NCI-H1092 (cell line): ENCODE measurements around the gene NECTIN2.
"Not testable (repeated sequence)": the region's sequence is repeated elsewhere in the genome, so short reads cannot be mapped to it uniquely, and the experiment has no call there.

Experiments used
- DNase-seq: peaks from one replicate; lab custom pipeline; 2025; lab: John Stamatoyannopoulos, UW

The NECTIN2 gene

DNA sequence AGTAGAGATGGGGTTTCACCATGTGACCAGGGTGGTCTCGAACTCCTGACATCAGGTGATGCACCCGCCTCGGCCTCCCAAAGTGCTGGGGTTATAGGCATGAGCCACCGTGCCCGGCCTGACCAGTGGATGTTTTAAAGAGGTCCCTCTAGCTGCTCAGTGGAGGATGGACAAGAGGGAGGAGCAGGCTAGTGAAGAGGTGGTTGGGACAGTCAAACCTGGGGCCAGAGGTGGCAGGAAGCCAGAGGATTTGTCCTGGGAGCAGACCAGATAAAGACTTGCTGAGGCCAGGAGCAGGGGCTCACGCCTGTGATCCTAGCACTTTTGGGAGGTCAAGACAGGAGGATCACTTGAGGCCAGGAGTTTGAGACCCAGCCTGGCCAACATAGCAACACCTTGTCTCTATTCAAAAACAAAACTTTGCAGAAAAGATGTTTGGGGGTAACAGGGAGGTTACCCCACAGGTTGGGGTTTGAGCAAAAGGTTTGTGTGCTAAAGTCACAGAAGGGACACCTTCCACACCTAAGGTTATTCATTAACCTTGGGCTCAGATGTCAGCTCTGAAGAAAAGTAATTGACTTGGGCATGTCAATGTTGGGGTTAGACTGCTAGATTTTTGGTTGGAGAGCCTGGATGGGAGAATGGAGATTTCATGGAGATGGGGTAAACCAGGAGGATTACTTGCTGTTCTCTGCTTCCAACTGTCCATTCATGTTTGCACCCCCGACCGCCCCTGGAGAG lies 28.2 kb upstream of the NECTIN2 start:
- DNase-seq, result no peak

DNA sequence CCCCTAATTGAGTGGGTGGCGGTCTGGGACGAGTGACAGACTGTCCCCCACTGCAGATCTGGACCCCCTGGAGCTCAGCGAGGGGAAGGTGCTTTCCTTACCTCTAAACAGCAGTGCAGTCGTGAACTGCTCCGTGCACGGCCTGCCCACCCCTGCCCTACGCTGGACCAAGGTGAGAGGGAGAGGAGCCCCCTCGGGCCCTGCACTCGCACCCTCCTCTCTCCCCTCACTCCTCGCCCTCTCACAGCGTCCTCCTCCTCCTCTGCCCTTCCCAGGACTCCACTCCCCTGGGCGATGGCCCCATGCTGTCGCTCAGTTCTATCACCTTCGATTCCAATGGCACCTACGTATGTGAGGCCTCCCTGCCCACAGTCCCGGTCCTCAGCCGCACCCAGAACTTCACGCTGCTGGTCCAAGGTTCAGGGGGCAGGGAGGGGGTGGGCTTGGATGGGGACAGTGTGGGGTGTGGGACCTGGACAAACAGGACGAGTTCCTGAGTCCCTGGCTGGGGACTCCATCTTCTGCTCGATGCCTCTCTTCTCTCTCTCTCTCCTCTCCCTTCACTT lies 27.5 kb upstream of the NECTIN2 start:
- no peak for DNase-seq

DNA sequence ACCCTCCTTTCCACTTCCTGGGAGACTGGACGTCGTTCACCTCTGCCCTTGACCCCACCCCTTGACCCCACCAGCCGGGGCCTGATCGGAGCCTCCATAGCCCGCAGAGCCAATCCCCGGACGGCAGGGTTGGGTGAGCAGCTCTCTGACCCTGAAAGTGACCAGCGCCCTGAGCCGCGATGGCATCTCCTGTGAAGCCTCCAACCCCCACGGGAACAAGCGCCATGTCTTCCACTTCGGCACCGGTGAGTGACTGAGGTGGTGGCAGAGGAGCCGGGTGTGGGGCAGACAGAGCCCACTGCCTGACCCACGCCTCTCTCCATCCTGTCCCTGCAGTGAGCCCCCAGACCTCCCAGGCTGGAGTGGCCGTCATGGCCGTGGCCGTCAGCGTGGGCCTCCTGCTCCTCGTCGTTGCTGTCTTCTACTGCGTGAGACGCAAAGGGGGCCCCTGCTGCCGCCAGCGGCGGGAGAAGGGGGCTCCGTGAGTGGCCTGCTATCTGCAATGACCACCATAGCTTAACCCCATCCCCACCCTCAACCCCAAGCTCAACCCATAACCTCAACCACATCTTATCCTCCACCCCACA lies 26.8 kb upstream of the NECTIN2 start:
- no peak for DNase-seq

DNA sequence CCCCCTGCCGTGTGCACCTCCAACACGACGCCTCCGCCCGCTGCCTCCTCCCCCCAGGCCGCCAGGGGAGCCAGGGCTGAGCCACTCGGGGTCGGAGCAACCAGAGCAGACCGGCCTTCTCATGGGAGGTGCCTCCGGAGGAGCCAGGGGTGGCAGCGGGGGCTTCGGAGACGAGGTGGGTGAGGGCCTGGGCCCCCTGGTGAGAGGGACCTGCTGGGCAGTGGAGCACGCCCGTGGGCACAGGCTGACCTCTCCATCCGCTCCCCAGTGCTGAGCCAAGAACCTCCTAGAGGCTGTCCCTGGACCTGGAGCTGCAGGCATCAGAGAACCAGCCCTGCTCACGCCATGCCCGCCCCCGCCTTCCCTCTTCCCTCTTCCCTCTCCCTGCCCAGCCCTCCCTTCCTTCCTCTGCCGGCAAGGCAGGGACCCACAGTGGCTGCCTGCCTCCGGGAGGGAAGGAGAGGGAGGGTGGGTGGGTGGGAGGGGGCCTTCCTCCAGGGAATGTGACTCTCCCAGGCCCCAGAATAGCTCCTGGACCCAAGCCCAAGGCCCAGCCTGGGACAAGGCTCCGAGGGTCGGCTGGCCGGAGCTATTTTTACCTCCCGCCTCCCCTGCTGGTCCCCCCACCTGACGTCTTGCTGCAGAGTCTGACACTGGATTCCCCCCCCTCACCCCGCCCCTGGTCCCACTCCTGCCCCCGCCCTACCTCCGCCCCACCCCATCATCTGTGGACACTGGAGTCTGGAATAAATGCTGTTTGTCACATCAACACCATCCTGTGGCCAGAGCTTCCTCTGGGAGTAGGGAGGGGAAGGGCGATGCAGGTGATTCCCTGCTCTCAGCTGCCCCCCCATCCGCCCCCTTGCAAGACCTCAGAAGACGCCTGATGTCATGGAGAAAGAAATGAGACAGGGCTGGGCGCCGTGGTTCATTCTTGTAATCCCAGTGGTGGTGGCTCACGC lies 25.2 kb upstream of the NECTIN2 start:
- no peak for DNase-seq

DNA sequence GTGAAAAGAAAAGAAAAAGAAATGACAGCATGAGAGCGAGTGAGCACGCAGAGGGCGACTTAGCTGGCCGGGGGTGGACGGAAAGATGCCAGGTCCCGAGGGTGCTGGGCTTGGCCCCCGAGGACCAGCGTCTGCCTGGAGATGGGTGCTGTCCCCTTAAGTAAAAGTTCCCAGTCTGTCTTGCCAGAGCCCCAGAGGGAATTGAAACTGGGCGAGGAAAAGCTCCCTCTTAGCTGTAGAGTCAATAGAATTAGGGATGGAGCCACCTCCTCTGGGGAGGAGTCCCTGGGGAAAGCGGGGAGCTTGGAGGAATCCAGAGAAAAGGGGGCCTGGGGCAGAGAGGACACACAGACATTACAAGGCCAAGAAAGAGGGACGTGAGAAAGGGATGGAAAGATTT lies 23.9 kb upstream of the NECTIN2 start:
- no peak for DNase-seq

DNA sequence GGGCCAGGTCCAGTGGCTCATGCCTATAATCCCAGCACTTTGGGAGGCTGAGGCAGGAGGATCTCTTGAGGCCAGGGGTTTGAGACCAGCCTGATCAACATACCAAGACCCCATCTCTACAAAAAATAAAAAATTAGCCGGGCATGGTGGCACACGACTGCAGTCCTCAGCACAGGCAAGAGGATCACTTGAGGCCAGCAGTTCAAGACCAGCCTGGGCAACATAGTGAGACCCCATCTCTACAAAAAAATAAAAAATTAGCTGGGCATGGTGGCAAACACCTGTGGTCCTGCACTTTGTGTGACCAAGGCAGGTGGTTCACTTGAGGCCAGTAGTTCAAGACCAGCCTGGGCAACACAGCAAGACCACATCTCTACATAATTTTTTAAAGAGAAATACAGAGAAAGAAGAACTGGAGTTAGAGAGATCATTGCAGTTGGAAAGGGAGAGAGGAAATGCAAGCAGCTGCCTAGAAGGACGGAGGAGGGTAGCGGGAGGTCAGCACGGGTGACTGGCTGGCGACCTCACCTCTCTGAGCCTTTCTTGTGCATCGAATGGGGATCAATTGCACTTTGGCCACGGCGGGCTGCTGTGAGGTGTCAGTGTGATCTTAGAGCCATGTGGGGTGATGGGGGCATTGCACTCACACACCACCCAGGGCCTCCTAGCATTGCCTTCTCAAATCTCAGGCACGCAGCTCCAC lies 23.3 kb upstream of the NECTIN2 start:
- no peak for DNase-seq

DNA sequence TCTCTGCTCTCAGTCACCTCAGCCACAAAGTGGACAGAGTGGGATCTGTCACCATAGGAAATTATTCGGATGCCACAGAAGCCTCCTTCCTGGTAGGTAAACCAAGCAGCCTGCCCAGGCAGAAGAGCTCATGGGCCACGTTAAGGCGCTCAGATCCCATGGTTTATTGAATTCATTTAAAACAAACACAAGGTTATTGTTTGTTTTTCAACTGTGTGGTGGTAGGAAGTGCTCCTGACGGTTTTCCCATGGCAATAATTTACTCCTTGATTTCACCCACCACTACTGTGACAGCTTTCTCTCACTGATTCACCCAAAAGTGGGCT lies 22.8 kb upstream of the NECTIN2 start:
- DNase-seq, result no peak

DNA sequence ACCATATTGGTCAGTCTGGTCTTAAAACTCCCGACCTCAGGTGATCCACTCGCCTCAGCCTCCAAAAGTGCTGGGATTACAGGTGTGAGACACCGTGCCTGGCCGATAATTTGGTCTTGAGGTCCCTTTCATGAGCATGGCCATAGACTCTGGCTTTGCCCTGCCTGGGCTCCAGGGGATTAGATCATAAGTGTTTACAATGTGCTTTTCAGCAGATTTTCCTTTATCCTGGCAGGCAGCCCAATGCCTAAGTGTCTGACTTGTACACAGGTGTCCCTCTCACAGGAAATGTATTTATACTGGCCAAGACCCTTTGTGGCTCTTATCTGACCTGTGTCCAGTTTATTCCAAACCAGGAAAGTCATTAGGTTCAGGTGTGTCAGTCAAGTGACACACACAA lies 21.3 kb upstream of the NECTIN2 start:
- peak; percentile 73 for DNase-seq

DNA sequence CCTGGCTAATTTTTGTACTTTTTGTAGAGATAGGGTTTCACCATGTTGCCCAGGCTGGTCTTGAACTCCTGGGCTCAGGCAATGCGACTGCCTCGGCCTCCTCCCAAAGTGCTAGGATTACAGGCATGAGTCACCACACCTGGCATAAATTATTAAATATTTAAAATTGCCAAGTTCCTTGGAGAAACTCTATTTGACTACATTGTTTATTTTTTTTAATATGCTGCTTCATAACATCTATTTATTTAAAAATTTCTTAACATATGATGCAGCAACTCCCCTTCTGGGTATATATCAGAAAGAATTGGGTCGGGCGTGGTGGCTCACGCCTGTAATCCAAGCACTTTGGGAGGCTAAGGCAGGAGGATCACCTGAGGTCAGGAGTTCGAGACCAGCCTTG lies 13.2 kb upstream of the NECTIN2 start:
- not testable (repeated sequence) for DNase-seq

DNA sequence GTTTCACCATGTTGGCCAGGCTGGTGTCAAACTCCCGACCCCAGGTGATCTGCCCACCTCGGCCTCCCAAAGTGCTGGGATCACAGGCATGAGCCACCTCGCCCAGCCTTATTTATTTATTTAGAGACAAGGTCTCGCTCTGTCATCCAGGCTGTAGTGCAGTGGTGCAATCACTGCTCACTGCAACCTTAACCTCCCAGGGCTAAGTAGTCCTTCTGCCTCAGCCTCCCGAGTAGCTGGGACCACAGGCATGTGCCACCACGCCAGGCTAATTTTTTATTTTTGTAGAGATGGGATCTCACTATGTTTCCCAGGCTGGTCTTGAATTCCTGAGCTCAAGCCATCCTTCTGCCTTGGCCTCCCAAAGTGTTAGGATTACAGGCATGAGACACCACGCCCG lies 11.7 kb upstream of the NECTIN2 start:
- not testable (repeated sequence) for DNase-seq

DNA sequence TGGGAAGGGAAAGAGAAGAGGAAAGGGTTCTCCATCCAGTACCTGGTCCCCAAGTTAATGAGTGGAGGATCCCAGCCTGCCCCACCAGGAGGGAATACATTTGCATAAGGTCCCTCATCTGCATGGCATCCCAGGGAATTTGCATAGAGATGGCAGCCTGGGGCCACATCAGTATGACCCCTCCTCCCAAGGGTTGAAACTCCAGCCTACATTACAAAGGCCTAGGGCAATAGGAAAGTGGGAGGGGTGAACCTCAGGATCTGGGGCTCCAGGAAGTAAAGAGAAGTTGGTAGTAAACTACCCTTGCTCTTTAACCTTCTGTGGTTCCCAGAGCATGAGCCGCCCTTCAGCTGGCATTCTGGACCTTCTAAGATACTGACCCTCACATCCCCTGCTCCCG lies 6.8 kb upstream of the NECTIN2 start:
- DNase-seq, result no peak

DNA sequence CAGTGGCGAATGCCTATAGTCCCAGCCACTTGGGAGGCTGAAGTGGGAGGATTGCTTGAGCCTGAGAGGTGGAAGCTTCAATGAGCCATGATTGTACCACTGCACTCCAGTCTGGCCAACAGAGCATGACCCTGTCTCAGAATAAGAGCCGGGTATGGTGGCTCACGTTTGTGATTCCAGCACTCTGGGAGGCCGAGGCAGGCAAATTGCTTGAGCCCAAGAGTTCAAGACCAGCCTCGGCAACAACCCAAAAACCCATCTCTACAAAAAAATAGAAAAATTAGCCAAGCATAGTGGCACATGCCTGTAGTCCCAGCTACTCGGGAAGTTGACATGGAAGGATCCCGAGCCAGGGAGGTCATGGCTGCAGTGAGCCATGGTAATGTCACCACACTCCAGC lies 5.3 kb upstream of the NECTIN2 start:
- DNase-seq, result no peak

DNA sequence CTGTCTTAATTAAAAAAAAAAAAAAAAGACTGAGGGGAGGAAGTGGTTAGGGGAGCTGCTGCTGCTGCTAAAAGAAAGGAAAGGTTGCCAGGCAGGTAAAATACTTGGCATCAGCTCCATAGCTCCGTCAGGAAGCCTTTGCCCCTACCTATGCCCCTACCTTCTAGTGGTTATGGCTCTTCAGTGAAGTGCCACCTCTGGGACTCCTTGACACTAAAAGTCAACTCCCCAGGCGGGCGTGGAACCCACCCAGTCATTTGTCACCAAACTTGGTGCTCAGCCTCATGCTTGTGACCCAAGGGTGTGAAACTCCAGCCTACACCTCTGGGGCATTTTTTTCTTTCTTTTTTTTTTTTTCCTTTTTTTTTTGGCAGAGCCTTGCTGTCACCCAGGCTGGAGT lies 4.9 kb upstream of the NECTIN2 start:
- DNase-seq, result no peak

DNA sequence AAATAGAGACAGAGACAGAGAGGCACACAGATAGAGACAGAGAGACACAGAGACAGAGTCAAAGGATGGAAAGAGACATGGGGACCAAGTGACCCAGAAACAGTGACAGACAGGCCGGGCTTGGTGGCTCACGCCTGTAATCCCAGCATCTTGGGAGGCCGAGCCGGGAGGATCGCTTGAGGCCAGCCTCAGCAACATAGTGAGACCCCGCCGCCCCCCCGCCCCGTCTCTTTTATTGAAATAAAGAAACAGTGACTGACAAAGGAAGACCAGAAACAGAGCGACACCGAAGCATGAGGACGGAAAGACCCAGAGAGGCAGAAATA lies 848 bp upstream of the NECTIN2 start:
- no peak for DNase-seq

DNA sequence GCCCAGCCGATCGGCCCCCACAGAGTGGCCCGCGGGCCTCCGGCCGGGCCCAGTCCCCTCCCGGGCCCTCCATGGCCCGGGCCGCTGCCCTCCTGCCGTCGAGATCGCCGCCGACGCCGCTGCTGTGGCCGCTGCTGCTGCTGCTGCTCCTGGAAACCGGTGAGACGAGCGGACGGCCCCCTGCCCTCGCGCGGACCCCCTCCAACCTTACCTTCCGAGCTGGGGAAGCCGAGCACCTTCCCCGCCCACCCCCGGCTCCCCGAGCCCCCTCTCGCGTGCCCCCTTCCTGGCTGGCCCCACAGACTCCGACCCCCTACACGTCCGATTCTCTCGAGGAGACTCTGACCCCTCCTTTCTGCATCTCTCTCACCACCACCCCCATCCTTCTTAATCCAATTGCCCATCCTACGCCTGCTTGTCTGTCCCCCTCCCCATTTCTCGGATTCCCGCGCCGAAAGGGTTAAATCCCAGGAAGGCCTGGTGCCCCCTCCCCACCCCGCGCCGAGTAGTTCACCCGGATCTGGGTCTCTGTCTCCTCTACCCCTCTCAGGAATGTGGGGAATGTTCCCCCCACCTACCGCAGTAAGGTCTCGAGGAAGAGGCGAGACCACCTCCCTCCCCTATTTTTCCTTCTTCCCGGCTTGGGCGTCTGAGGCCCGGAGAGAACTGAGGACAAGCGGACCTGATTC lies 502 bp downstream of the NECTIN2 start:
- no peak for DNase-seq

DNA sequence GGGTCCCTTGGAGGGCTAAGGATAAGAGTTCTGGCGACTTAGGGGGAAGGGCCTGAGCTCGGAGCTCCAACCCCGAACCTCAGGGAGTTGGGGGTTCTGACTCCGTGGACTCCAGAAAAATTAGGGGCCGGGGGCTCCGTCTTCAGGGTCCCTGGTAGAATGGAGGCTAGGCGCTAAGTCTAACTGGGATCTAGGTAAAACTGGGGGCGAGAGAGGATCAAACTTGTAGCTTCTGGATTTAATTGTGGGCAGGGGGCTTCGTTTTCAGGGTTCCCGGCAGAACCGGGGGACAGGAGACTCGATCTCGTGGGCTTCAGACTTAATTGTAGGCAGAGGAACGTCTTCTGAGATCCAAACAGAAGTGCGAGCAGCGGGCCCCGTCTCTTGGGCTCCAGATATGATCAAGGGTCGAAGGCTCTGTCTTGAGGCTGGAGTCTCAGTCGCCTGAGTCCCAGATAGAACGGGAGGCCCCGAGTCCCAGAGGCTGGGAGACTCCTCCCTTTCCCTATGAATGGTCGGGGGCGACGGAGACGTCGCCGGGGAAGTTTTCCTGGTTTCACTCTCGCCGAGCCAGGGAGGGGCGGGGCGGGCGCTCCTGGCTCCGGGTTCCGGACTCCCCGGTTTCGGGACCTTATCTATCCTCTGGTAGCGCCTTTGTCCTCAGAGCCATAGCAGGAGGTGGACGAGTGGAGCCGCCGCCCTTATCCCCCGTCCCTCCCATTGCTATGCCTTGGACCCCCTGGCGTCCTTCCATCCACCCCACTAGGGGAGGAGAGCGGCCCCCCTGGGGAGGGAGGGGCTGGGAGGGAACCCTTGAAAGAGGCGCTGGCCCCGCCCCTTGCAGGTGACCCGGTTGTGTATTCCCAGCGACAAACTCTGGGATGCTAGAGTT lies 1.3 kb downstream of the NECTIN2 start:
- no peak for DNase-seq

DNA sequence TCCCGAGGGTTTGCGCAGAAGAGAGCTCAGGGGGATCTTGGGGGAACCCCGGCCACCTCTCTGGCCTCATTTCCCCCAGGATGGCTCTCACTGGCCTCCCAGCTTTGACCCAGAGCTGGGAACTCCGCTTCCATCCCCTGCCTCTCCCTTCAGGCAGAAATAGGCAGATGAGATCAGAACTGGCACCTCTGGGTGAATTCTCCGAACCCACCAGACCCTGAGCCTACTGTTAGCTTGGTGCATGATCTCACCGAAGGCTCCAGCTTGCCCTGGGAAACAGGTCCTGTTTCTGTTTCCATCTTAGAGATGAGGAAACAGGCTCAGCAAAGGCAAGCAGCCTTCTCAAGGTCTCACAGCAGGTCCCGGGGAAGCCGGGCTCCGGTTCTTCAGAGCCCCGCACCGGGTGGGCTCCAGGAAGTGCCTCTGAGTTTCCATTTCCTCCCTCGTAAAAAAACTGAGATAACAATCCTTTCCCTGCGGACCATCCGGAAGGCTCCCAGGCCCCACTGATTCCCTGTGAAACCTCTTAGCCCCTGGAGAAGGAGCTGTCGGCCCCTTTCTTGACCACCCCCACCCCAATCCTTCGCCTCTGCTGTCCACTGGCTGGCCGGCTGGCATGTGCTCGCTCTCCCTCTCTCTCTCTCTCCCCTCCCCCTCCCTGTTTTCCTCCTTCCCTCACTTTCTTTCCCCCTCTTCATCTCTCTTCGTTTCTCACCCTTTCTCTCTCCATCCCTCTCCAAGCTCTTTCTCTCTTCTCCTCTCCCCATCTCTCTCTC lies 2.1 kb downstream of the NECTIN2 start:
- no peak for DNase-seq

DNA sequence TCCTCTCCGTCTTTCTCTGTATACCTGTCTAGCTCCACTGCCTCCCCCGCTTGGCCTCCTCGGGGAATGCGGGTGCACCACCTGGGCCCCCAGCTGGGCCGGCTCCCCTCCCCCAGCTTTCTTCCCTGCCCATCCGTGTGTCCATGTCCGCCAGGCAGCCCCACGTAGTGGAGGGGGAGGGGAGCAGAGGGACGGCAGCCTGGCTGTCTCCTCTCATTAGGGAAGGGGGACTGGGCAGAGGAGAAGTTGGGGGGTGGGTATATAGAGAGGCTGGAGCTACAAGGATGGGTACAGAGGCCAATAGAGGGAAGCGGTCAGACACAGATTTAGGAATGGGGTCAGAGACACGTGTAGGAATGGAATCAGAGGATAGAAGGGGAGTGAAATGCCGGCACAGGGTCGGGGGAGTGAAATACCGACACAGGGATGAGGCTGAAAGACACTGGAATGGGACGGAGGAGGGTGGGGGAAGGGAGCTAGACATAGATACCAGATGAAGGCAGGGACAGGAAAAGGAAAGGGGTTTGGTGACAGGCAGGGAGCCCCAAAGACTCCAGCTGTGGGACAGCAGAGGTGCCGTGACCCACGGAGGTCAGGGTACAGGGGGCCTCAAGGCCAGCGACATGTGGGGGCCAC lies 2.8 kb downstream of the NECTIN2 start:
- no peak for DNase-seq

DNA sequence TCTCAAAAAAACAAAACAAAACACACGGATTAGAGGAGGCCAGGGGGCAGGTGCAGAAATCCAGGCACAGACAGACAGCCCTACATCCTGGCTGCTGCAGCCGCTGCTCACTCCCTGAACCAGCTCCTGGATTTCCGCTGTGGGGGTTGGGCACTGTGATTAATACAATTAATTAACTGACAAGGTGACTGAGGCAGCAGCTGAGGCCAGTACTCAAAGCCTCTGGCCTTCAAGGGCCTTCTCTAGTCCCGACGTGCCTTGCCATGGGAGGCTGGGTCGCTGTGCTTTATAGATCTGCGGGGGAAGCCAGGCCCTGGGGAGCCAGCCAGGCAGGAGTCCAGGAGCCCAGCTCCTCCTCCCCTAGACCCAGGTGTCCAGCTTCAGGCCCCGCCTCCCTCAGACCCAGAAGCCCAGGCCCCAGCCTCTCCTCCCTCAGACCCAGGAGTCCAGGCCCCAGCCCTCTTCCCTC lies 4.6 kb downstream of the NECTIN2 start:
- no peak for DNase-seq
